ENCODE measurements around the gene IL17RC.
"Not testable (repeated sequence)": the region's sequence is repeated elsewhere in the genome, so short reads cannot be mapped to it uniquely, and the experiment has no call there.

IL17RC gene

GRCh38 chr3:9897408-9898372 is 19.2 kb upstream of the IL17RC start:
- DNase-seq (ENCODE audit: low read depth in 1 of 2, low spot score in 1 of 2) = no peak
- H3K4me3 ChIP-seq (replicated peaks; ENCODE audit: insufficient read depth, low read length) = no peak overlapping the region
- H3K27me3 ChIP-seq (ENCODE audit: insufficient read depth, poor library complexity, severe bottlenecking) = no peaks in the 10 kb centered on the region
- TF ChIP-seq POLR2AphosphoS5 (IDR thresholded peaks at IDR 0.05; ENCODE audit: low read depth) (no peak), CTCF (IDR thresholded peaks at IDR 0.05; ENCODE audit: insufficient read depth, low read length) (no peak), REST (IDR thresholded peaks at IDR 0.05; ENCODE audit: insufficient replicate concordance, low read depth) (no peak), GABPA (IDR thresholded peaks at IDR 0.05; ENCODE audit: low read depth) (no peak)
- H3K27ac ChIP-seq (replicated peaks) = no peak overlapping the region; the same call in 1 of the 2 replicates

GRCh38 chr3:9898467-9899241 is 18.2 kb upstream of the IL17RC start:
- Histone ChIP-seq H3K27ac (replicated peaks) (no peak overlapping the region), H3K27me3 (ENCODE audit: insufficient read depth, poor library complexity, severe bottlenecking) (no peaks in the 10 kb centered on the region), H3K4me3 (replicated peaks; ENCODE audit: insufficient read depth, low read length) (no peak overlapping the region)
- TF ChIP-seq SPI1 (IDR thresholded peaks at IDR 0.05; ENCODE audit: borderline replicate concordance, low read depth) (no peak), POLR2AphosphoS5 (IDR thresholded peaks at IDR 0.05; ENCODE audit: low read depth) (no peak), CTCF (IDR thresholded peaks at IDR 0.05; ENCODE audit: insufficient read depth, low read length) (no peak), GABPA (IDR thresholded peaks at IDR 0.05; ENCODE audit: low read depth) (no peak), REST (IDR thresholded peaks at IDR 0.05; ENCODE audit: insufficient replicate concordance, low read depth) (no peak)
- DNase-seq (ENCODE audit: low read depth in 1 of 2, low spot score in 1 of 2) = no peak

- H3K27me3 ChIP-seq (ENCODE audit: insufficient read depth, poor library complexity, severe bottlenecking) = no peaks in the 10 kb centered on the region
- H3K4me3 ChIP-seq (replicated peaks; ENCODE audit: insufficient read depth, low read length) = no peak overlapping the region
- DNase-seq (ENCODE audit: low read depth in 1 of 2, low spot score in 1 of 2) = no peak
- H3K27ac ChIP-seq (replicated peaks) = no peak overlapping the region
- TF ChIP-seq POLR2AphosphoS5 (IDR thresholded peaks at IDR 0.05; ENCODE audit: low read depth) (no peak), GABPA (IDR thresholded peaks at IDR 0.05; ENCODE audit: low read depth) (no peak), SPI1 (IDR thresholded peaks at IDR 0.05; ENCODE audit: borderline replicate concordance, low read depth) (no peak), CTCF (IDR thresholded peaks at IDR 0.05; ENCODE audit: insufficient read depth, low read length) (no peak), REST (IDR thresholded peaks at IDR 0.05; ENCODE audit: insufficient replicate concordance, low read depth) (no peak)
These were observed 17.6 kb upstream of the IL17RC start for GRCh38 chr3:9899289-9899791.

- H3K4me3 ChIP-seq (replicated peaks; ENCODE audit: insufficient read depth, low read length); DNase-seq (ENCODE audit: low read depth in 1 of 2, low spot score in 1 of 2); H3K27ac ChIP-seq (replicated peaks); H3K27me3 ChIP-seq (ENCODE audit: insufficient read depth, poor library complexity, severe bottlenecking): not testable (repeated sequence)
These were observed 15.9 kb upstream of the IL17RC start for GRCh38 chr3:9900965-9901415.

All from HL-60 (cell line).